ENCODE results near the gene NEUROD2.

Gene NEUROD2

GRCh38 chr17:39562976-39563375 is 44.7 kb downstream of the NEUROD2 start:
- no peaks in the 10 kb centered on the region for H3K27me3 ChIP-seq (ENCODE audit: insufficient read depth, low read depth, severe bottlenecking)
- H3K4me3 ChIP-seq (ENCODE audit: low read depth, low read length) = no peak overlapping the region
- H3K27ac ChIP-seq = no peak overlapping the region
- no peaks in the 10 kb centered on the region for H3K9me3 ChIP-seq (ENCODE audit: severe bottlenecking)
- no peak for DNase-seq
- TF ChIP-seq CTCF (IDR thresholded peaks at IDR 0.05; ENCODE audit: low read depth, low read length) = no peak
- peaks cover 25% of the 10 kb centered on the region for H3K36me3 ChIP-seq

GRCh38 chr17:39562395-39562794 is 45.3 kb downstream of the NEUROD2 start:
- H3K9me3 ChIP-seq (ENCODE audit: severe bottlenecking) = no peaks in the 10 kb centered on the region
- peaks cover 24% of the 10 kb centered on the region for H3K36me3 ChIP-seq
- no peak for TF ChIP-seq CTCF (IDR thresholded peaks at IDR 0.05; ENCODE audit: low read depth, low read length)
- H3K27me3 ChIP-seq (ENCODE audit: insufficient read depth, low read depth, severe bottlenecking) = no peaks in the 10 kb centered on the region
- DNase-seq = no peak
- H3K4me3 ChIP-seq (ENCODE audit: low read depth, low read length) = no peak overlapping the region
- H3K27ac ChIP-seq = no peak overlapping the region

GRCh38 chr17:39556423-39556822 is 51.3 kb downstream of the NEUROD2 start:
- Histone ChIP-seq H3K36me3 (peaks cover 45% of the 10 kb centered on the region), H3K27me3 (ENCODE audit: insufficient read depth, low read depth, severe bottlenecking) (no peaks in the 10 kb centered on the region), H3K27ac (no peak overlapping the region), H3K4me3 (ENCODE audit: low read depth, low read length) (no peak overlapping the region), H3K9me3 (ENCODE audit: severe bottlenecking) (no peaks in the 10 kb centered on the region)
- DNase-seq = no peak
- TF ChIP-seq CTCF (IDR thresholded peaks at IDR 0.05; ENCODE audit: low read depth, low read length) = no peak

- Histone ChIP-seq H3K36me3 (peaks cover 52% of the 10 kb centered on the region), H3K27ac (no peak overlapping the region), H3K4me3 (ENCODE audit: low read depth, low read length) (no peak overlapping the region), H3K27me3 (ENCODE audit: insufficient read depth, low read depth, severe bottlenecking) (no peaks in the 10 kb centered on the region), H3K9me3 (ENCODE audit: severe bottlenecking) (no peaks in the 10 kb centered on the region)
- no peak for TF ChIP-seq CTCF (IDR thresholded peaks at IDR 0.05; ENCODE audit: low read depth, low read length)
- DNase-seq = no peak
These were observed 52.4 kb downstream of the NEUROD2 start for GRCh38 chr17:39555368-39555767.
